ENCODE results near the gene MRPS9.

DNA sequence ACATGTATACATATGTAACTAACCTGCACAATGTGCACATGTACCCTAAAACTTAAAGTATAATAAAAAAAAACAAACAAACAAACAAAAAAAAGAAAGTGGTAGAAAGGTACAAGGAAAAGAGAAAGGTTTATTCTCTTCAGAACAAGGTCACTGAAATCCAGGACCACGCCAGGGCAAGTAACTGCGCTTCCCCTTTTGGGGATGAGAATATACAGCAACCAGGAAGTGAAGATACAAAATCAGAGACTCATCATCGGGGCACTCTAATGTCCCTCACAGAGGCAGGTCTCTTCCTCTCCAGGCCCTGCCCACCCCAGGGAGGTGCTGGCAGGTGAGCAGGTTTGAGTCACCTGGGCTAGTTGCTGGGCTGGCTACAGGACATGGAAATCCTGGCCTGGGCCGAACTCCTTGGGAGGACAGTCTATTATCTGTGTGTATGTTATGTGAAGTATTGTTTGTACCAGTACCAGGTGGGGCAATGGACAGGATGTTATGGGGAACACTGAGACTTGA, 103.3 kb downstream of the MRPS9 start:
- TF ChIP-seq, protein P1, sequence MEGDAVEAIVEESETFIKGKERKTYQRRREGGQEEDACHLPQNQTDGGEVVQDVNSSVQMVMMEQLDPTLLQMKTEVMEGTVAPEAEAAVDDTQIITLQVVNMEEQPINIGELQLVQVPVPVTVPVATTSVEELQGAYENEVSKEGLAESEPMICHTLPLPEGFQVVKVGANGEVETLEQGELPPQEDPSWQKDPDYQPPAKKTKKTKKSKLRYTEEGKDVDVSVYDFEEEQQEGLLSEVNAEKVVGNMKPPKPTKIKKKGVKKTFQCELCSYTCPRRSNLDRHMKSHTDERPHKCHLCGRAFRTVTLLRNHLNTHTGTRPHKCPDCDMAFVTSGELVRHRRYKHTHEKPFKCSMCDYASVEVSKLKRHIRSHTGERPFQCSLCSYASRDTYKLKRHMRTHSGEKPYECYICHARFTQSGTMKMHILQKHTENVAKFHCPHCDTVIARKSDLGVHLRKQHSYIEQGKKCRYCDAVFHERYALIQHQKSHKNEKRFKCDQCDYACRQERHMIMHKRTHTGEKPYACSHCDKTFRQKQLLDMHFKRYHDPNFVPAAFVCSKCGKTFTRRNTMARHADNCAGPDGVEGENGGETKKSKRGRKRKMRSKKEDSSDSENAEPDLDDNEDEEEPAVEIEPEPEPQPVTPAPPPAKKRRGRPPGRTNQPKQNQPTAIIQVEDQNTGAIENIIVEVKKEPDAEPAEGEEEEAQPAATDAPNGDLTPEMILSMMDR (IDR thresholded peaks at IDR 0.05 in 4 of 5, conservative IDR thresholded peaks at IDR 0.05 in 1 of 5), result no peak
- no peak for TF ChIP-seq POLR2A (IDR thresholded peaks at IDR 0.05)

Measured in gastrocnemius medialis (tissue), 4 donors.